Measurements from ENCODE around the gene WDFY4.

The WDFY4 gene

DNA sequence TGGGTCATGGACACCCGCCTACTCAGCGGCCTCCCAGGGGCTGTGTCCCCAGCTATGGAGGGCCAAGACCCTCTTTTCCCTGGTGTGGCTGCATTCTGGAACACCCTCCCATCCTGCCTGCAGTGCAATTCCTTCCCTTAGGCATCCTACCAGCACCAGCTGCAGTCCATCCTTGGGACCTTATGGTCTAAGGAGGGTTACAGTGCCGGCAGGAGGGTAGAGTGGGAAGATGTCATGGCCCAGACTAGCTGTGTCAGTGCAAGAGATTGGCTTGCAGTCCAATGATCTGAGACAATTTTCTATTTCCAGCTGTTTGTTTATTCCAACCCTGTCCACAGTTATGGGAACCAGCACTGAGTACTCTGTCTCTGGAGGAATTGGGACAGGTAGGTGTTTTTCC is 92.4 kb downstream of the WDFY4 start:
- Histone ChIP-seq H3K27me3 (no peaks in the 10 kb centered on the region), H3K4me1 (peaks cover 0 to 15% (median 13%) of the 10 kb centered on the region in 10 experiments; a peak in 14 of 20 replicates), H3K4me2 (no peak overlapping the region), H3K9ac (no peak overlapping the region), H3K36me3 (peaks cover 8 to 94% (median 45%) of the 10 kb centered on the region in 11 experiments; a peak in 19 of 22 replicates), H4K20me1 (peaks cover 0 to 31% (median 6%) of the 10 kb centered on the region in 11 experiments; a peak in 7 of 22 replicates), H3K4me3 (no peak overlapping the region), H3K27ac (no peak overlapping the region), H3K9me3 (replicated peaks in 1 of 11) (no peaks in the 10 kb centered on the region)
- no peak for TF ChIP-seq Cebpa-rat (IDR thresholded peaks at IDR 0.05)

- no peak for TF ChIP-seq Cebpa-rat (IDR thresholded peaks at IDR 0.05)
- Histone ChIP-seq H3K4me1 (peaks cover 0 to 12% (median 10%) of the 10 kb centered on the region in 10 experiments; a peak in 14 of 20 replicates), H3K4me3 (no peak overlapping the region), H4K20me1 (peaks cover 0 to 30% (median 6%) of the 10 kb centered on the region in 11 experiments; a peak in 7 of 22 replicates), H3K36me3 (peaks cover 8 to 98% (median 45%) of the 10 kb centered on the region in 11 experiments; a peak in 19 of 22 replicates), H3K4me2 (no peak overlapping the region), H3K27me3 (no peaks in the 10 kb centered on the region), H3K9ac (no peak overlapping the region), H3K27ac (no peak overlapping the region), H3K9me3 (replicated peaks in 1 of 11) (no peaks in the 10 kb centered on the region)
Measured at GRCh38 chr10:48778193-48778857, 93.7 kb downstream of the WDFY4 start.

DNA sequence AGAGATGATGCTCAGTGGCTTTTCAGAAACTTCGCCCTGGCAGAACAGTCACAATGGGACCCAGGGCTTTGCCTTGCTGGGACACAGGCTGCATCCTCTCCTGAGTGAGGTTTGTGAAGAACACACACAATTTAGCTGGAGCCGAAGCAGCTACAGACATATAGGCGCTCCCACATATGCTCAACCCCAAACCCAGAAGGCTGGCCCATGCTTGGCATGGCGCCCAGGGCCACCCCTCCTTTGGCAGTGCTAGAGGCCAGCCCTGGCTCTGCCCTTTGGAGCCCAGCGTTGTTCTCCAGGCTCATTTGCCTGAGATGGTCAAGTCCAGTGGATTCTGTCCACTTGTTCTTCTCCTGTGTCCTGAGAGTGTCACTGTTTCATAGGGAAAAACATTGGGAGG is 94.4 kb downstream of the WDFY4 start:
- TF ChIP-seq Cebpa-rat (IDR thresholded peaks at IDR 0.05) = no peak
- H3K4me2 ChIP-seq = no peak overlapping the region
- no peaks in the 10 kb centered on the region for H3K9me3 ChIP-seq (replicated peaks in 1 of 11)
- peaks cover 0 to 5% (median 3%) of the 10 kb centered on the region in 10 experiments; a peak in 12 of 20 replicates for H3K4me1 ChIP-seq
- no peaks in the 10 kb centered on the region for H3K27me3 ChIP-seq
- no peak overlapping the region for H3K27ac ChIP-seq
- H3K4me3 ChIP-seq = no peak overlapping the region
- peaks cover 0 to 22% (median under 1%) of the 10 kb centered on the region in 11 experiments; a peak in 5 of 22 replicates for H4K20me1 ChIP-seq
- H3K9ac ChIP-seq = no peak overlapping the region
- H3K36me3 ChIP-seq = peaks cover 8 to 96% (median 45%) of the 10 kb centered on the region in 11 experiments; a peak in 19 of 22 replicates

GRCh38 chr10:48779546-48780152 is 95.0 kb downstream of the WDFY4 start:
- TF ChIP-seq Cebpa-rat (IDR thresholded peaks at IDR 0.05) = no peak
- Histone ChIP-seq H3K36me3 (peaks cover 8 to 96% (median 45%) of the 10 kb centered on the region in 11 experiments; a peak in 19 of 22 replicates), H3K4me1 (no peaks in the 10 kb centered on the region), H3K27ac (no peak overlapping the region), H3K4me3 (no peak overlapping the region), H3K27me3 (no peaks in the 10 kb centered on the region), H3K9ac (no peak overlapping the region), H3K4me2 (no peak overlapping the region), H4K20me1 (peaks cover 0 to 22% (median 0%) of the 10 kb centered on the region in 11 experiments; a peak in 3 of 22 replicates), H3K9me3 (replicated peaks in 1 of 11) (0 out of 22 replicates have a peak, but pooled peaks cover 0 to under 1% (median 0%) of the 10 kb centered on the region in 11 experiments)

DNA sequence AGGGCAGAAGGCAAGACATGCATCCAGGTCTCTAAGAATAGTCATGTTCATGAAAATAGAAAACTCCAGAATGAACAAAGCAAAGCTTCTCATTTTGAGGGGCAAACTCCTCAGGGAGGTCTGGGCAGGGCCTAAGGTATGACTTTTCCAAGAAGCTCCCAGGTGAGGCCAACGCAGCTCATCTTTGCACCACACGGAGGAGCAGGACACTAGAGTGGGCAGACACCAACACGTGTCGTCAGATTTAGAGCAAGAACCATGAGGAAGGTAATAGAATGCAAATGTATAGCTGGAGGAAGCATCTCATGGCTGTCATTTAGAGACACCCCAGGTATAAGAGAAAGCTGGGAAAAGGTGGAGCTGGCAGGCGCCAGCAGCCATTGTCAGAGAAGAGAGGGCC is 95.7 kb downstream of the WDFY4 start:
- H3K27ac ChIP-seq = no peak overlapping the region
- no peak overlapping the region for H3K4me3 ChIP-seq
- no peaks in the 10 kb centered on the region for H3K4me1 ChIP-seq
- H3K9me3 ChIP-seq (replicated peaks in 1 of 11) = 0 out of 22 replicates have a peak, but pooled peaks cover 0 to 4% (median 0%) of the 10 kb centered on the region in 11 experiments
- H3K27me3 ChIP-seq = no peaks in the 10 kb centered on the region
- H3K4me2 ChIP-seq = no peak overlapping the region
- peaks cover 8 to 96% (median 45%) of the 10 kb centered on the region in 11 experiments; a peak in 19 of 22 replicates for H3K36me3 ChIP-seq
- H3K9ac ChIP-seq = no peak overlapping the region
- no peak for TF ChIP-seq Cebpa-rat (IDR thresholded peaks at IDR 0.05)
- peaks cover 0 to 20% (median 0%) of the 10 kb centered on the region in 11 experiments; a peak in 3 of 22 replicates for H4K20me1 ChIP-seq

GRCh38 chr10:48782386-48782785 is 97.7 kb downstream of the WDFY4 start:
- no peak for TF ChIP-seq Cebpa-rat (IDR thresholded peaks at IDR 0.05)
- Histone ChIP-seq H3K27ac (no peak overlapping the region), H3K9me3 (replicated peaks in 1 of 11) (0 out of 22 replicates have a peak, but pooled peaks cover 0 to 4% (median 0%) of the 10 kb centered on the region in 11 experiments), H3K4me1 (peaks cover 0 to 4% (median 0%) of the 10 kb centered on the region in 10 experiments; a peak in 1 of 20 replicates), H4K20me1 (peaks cover 0 to 18% (median 0%) of the 10 kb centered on the region in 11 experiments; a peak in 2 of 22 replicates), H3K9ac (no peak overlapping the region), H3K4me3 (no peak overlapping the region), H3K4me2 (no peak overlapping the region), H3K36me3 (peaks cover 11 to 96% (median 42%) of the 10 kb centered on the region in 11 experiments; a peak in 19 of 22 replicates), H3K27me3 (no peaks in the 10 kb centered on the region)

GRCh38 chr10:48784031-48784430 is 99.4 kb downstream of the WDFY4 start:
- TF ChIP-seq Cebpa-rat (IDR thresholded peaks at IDR 0.05) = no peak
- H3K9me3 ChIP-seq (replicated peaks in 1 of 11) = 0 out of 22 replicates have a peak, but pooled peaks cover 0 to 4% (median 0%) of the 10 kb centered on the region in 11 experiments
- no peaks in the 10 kb centered on the region for H3K27me3 ChIP-seq
- no peak overlapping the region for H3K4me2 ChIP-seq
- H3K4me3 ChIP-seq = no peak overlapping the region
- H3K4me1 ChIP-seq = peaks cover 0 to 6% (median 0%) of the 10 kb centered on the region in 10 experiments; a peak in 1 of 20 replicates
- H3K36me3 ChIP-seq = peaks cover 11 to 95% (median 46%) of the 10 kb centered on the region in 11 experiments; a peak in 20 of 22 replicates
- no peak overlapping the region for H3K9ac ChIP-seq
- peaks cover 0 to 8% (median 0%) of the 10 kb centered on the region in 11 experiments; a peak in 2 of 22 replicates for H4K20me1 ChIP-seq
- no peak overlapping the region for H3K27ac ChIP-seq

DNA sequence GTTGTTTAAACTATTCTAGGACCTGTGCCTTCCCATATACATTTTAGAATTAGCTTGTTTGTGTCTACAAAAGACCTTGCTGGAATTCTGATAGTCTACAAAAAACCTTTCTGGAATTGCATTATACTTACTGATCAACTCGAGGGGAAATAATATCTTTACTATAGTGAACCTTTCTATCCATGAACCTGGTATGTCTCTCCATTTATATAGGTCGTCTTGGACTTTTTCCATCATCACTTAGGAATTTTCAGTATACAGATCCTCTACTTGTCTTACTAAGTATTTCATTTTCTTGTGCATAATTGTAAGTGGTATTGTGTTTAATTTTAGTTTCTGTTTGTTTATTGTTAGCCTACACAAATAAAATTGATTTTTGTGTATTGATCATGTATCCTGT is 101.1 kb downstream of the WDFY4 start:
- Histone ChIP-seq H4K20me1 (no peaks in the 10 kb centered on the region), H3K36me3 (peaks cover 8 to 95% (median 42%) of the 10 kb centered on the region in 11 experiments; a peak in 19 of 22 replicates), H3K9me3 (replicated peaks in 1 of 11) (0 out of 22 replicates have a peak, but pooled peaks cover 0 to 4% (median 0%) of the 10 kb centered on the region in 11 experiments), H3K9ac (no peak overlapping the region), H3K27ac (no peak overlapping the region), H3K4me1 (peaks cover 0 to 6% (median 0%) of the 10 kb centered on the region in 10 experiments; a peak in 1 of 20 replicates), H3K4me3 (no peak overlapping the region), H3K4me2 (no peak overlapping the region), H3K27me3 (no peaks in the 10 kb centered on the region)
- no peak for TF ChIP-seq Cebpa-rat (IDR thresholded peaks at IDR 0.05)
